Skeletal muscle tissue (tissue), 4 donors: ENCODE data around the gene HS6ST1. TPM values are rescaled to one million over a fixed set of nuclear protein-coding genes. Genes with fewer than 3 reads are reported as not detected.

Source experiments
- H3K27ac ChIP-seq: one replicate; pipeline ENCODE4 v1.7.0; 2013; ENCODE audit warnings: mild to moderate bottlenecking, low read depth, low read length, inconsistent platforms
- H3K27me3 ChIP-seq, 3 donors: one replicate each; pipeline ENCODE4 v1.7.0; 2013; ENCODE audit warnings: low read length in 3 of 3; ENCODE audit not compliant: control insufficient read depth in 3 of 3, insufficient read depth in 3 of 3
- H3K36me3 ChIP-seq, 3 donors: one replicate each; pipeline ENCODE4 v1.7.0; 2013; ENCODE audit warnings: low read length in 3 of 3; ENCODE audit not compliant: control insufficient read depth in 3 of 3, insufficient read depth in 3 of 3
- H3K4me1 ChIP-seq, 3 donors: one replicate each; pipeline ENCODE4 v1.7.0; 2013; ENCODE audit warnings: low read length in 3 of 3, mild to moderate bottlenecking in 3 of 3; ENCODE audit not compliant: control insufficient read depth in 3 of 3, insufficient read depth in 3 of 3
- H3K4me3 ChIP-seq, 3 donors: one replicate each; pipeline ENCODE4 v1.7.0; 2013; ENCODE audit warnings: low read length in 3 of 3
- H3K9ac ChIP-seq, 3 donors: one replicate each; pipeline ENCODE4 v1.7.0; 2013; ENCODE audit warnings: low read length in 3 of 3, mild to moderate bottlenecking in 3 of 3, moderate library complexity in 2 of 3, low read depth in 1 of 3
- H3K9me3 ChIP-seq, 3 donors: one replicate each; pipeline ENCODE4 v1.7.0; 2013; ENCODE audit warnings: low read length in 3 of 3; ENCODE audit not compliant: control insufficient read depth in 3 of 3
- total RNA-seq: library from RNA; depleted of rRNA; stranded (reverse); fragments of >200 nt; gene quantifications from one replicate; pipeline ENCODE4 v1.2.3, GENCODE V29; 2014
- donor health status: Osteomylitis.

Gene HS6ST1
- total RNA-seq, 1 donor from 2014 or later, result 12.5 TPM

GRCh38 chr2:128284841-128285240, 33.8 kb downstream of the HS6ST1 start:
- Histone ChIP-seq H3K27ac (no peak overlapping the region), H3K4me1 (peaks cover 47 to 51% (median 49%) of the 10 kb centered on the region in 3 donors), H3K9ac (peak overlapping the region in 1 of 3 donors; percentile 8), H3K27me3 (no peaks in the 10 kb centered on the region), H3K36me3 (peaks cover 2 to 5% (median 4%) of the 10 kb centered on the region in 3 donors), H3K4me3 (no peak overlapping the region), H3K9me3 (no peaks in the 10 kb centered on the region)

DNA sequence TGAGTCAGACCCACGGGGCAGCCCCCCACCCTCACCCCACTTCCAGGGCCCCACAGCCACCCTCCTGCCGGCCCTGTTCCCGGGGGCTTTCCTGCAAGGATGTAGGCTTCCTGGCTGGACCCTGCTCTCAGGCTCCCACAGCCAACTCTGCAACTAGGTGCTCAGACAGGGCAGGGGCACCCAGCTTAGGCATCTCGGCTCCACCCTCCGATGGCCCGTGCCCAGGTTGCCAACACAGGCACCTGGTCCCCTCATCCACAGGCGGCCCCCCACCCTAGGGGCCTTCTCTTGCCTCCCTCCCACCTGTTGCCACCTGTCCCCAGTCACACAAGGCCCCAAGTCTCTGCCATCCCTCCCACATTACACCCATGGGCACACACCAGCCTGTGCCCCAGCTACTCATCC, 34.6 kb downstream of the HS6ST1 start:
- H3K27ac ChIP-seq, result no peak overlapping the region
- no peaks in the 10 kb centered on the region for H3K9me3 ChIP-seq
- no peak overlapping the region for H3K4me3 ChIP-seq
- H3K36me3 ChIP-seq, result peaks cover 2 to 5% (median 4%) of the 10 kb centered on the region in 3 donors
- no peaks in the 10 kb centered on the region for H3K27me3 ChIP-seq
- H3K4me1 ChIP-seq, result peaks cover 47 to 49% (median 47%) of the 10 kb centered on the region in 3 donors
- no peak overlapping the region for H3K9ac ChIP-seq

- no peaks in the 10 kb centered on the region for H3K9me3 ChIP-seq
- no peak overlapping the region for H3K4me3 ChIP-seq
- peaks cover 47 to 49% (median 47%) of the 10 kb centered on the region in 3 donors for H3K4me1 ChIP-seq
- no peaks in the 10 kb centered on the region for H3K27me3 ChIP-seq
- peaks cover 0 to 4% (median 2%) of the 10 kb centered on the region in 3 donors for H3K36me3 ChIP-seq
- no peak overlapping the region for H3K9ac ChIP-seq
- H3K27ac ChIP-seq, result no peak overlapping the region
These were observed 35.5 kb downstream of the HS6ST1 start for GRCh38 chr2:128282976-128283810.

DNA sequence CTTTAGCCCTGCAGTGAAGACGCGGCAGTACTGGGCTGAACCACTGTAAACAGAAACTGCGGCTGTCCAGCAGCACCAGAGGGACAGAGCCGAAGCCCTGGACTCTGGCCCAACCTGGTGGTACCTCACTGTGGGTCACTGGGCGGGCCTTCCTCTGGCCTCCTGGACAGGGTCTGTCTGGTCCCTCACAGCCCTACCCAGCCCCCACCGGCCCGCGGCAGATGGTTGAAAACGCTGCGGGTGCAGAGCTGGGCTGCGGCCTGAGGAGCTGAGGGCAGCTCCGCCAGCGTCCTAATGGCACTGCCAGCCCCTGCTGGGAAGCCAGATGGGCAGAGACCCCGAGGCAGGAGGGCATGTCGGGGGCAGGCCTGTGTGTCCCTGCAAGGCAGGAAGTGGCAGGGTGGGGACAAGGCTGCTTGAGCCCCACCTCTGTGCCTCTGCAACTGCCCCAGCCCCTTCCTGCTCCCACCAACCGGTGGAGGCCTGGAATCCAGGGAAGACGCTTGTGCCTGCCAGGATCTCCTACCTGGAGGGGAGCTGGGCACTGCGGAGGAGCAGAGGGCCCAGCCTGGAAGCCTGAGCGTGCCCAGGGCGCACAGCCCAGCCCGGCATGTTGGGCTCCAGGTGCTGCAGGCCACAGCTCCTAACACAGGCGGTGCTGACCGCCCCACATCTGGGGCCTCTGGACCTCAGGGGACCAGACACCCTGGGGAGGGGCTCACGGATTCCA, 36.3 kb downstream of the HS6ST1 start:
- H3K27me3 ChIP-seq, result no peaks in the 10 kb centered on the region
- peaks cover 0 to 2% (median 0%) of the 10 kb centered on the region in 3 donors for H3K36me3 ChIP-seq
- no peaks in the 10 kb centered on the region for H3K9me3 ChIP-seq
- H3K27ac ChIP-seq, result no peak overlapping the region
- H3K9ac ChIP-seq, result peak overlapping the region in 2 of 3 donors; percentile 20 to 45
- H3K4me1 ChIP-seq, result peaks cover 45 to 48% (median 47%) of the 10 kb centered on the region in 3 donors
- no peak overlapping the region for H3K4me3 ChIP-seq

DNA sequence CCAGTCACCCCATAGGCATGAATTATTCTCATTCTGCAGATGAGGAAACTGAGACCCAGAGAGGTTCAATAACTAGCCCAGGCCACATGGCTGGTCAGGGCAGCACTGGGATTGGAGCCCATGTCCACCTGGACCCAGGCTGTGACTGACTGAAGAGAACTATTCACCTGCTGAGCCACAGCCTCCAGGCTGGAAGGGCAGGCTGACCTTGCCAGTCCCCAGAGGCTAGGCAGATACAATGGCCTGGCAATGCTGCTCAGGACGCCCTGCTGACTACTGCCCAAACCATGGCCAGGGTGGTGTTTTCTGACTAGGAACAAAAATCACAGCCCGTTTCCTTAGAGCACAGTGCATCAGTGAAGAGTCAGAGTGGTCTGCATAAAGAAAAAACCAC, 36.8 kb downstream of the HS6ST1 start:
- H3K9me3 ChIP-seq, result no peaks in the 10 kb centered on the region
- peak overlapping the region in 1 of 3 donors; percentile 45 for H3K9ac ChIP-seq
- no peaks in the 10 kb centered on the region for H3K27me3 ChIP-seq
- peaks cover 40 to 43% (median 42%) of the 10 kb centered on the region in 3 donors for H3K4me1 ChIP-seq
- peaks cover 0 to 6% (median 0%) of the 10 kb centered on the region in 3 donors for H3K36me3 ChIP-seq
- no peak overlapping the region for H3K27ac ChIP-seq
- H3K4me3 ChIP-seq, result peak overlapping the region in 1 of 3 donors; percentile 41

- H3K4me1 ChIP-seq, result peaks cover 32 to 37% (median 36%) of the 10 kb centered on the region in 3 donors
- peak overlapping the region; percentile 36 for H3K27ac ChIP-seq
These were observed 37.8 kb downstream of the HS6ST1 start for GRCh38 chr2:128280901-128281321.

DNA sequence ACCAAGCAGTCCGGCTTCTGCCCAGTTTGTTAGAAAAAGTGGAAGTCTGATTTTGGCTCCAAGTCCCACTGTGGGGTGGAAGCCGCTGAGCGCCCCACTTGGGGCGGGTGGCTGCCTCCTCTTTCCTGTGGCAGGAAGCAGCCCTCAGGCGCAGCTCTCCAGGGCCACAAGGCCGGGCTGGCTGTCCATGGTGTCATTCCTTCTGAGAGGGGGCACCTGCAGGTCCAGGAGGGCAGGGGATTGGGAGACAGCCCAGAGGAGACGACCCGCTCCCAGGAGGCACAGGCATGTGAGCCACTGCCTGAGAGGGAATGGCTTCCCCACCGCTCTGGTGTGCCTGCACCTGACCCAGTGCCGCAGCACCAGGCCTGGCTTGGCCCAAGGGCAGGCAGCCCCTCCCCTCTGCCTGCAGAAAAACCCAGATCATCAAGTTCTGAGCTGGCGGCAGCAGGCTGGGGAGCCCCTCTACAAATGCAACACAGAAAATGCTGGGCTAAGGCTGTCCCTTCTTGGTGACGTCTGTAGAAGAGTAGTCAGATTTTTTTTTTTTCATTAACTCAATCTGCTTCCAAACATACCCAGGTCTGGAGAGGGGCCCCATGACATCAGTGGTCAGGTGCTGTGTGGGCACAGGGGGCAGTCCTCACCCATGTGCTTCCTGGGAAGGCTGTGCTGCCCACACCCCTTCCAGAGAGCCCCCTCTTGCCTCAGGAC, 38.4 kb downstream of the HS6ST1 start:
- Histone ChIP-seq H3K4me3 (no peak overlapping the region), H3K27me3 (no peaks in the 10 kb centered on the region), H3K27ac (peak overlapping the region; percentile 36), H3K4me1 (peaks cover 27 to 32% (median 31%) of the 10 kb centered on the region in 3 donors), H3K9me3 (no peaks in the 10 kb centered on the region), H3K36me3 (peaks cover 5 to 8% (median 5%) of the 10 kb centered on the region in 3 donors), H3K9ac (peak overlapping the region in 1 of 3 donors; percentile 16)

More at GRCh38 chr2:128280901-128281321, 37.8 kb downstream of the HS6ST1 start:
- Histone ChIP-seq H3K36me3 (peaks cover 0 to 4% (median 0%) of the 10 kb centered on the region in 3 donors), H3K9me3 (no peaks in the 10 kb centered on the region), H3K4me3 (no peak overlapping the region), H3K9ac (peak overlapping the region in 1 of 3 donors; percentile 40), H3K27me3 (no peaks in the 10 kb centered on the region)

- peaks cover 27 to 32% (median 31%) of the 10 kb centered on the region in 3 donors for H3K4me1 ChIP-seq
- H3K27me3 ChIP-seq, result no peaks in the 10 kb centered on the region
- no peaks in the 10 kb centered on the region for H3K9me3 ChIP-seq
- H3K27ac ChIP-seq, result no peak overlapping the region
- H3K9ac ChIP-seq, result no peak overlapping the region
- peaks cover 5 to 9% (median 8%) of the 10 kb centered on the region in 3 donors for H3K36me3 ChIP-seq
- no peak overlapping the region for H3K4me3 ChIP-seq
These were observed 38.9 kb downstream of the HS6ST1 start for GRCh38 chr2:128279786-128280157.

GRCh38 chr2:128279009-128279408, 39.7 kb downstream of the HS6ST1 start:
- no peak overlapping the region for H3K27ac ChIP-seq
- H3K9me3 ChIP-seq, result no peaks in the 10 kb centered on the region
- H3K9ac ChIP-seq, result no peak overlapping the region
- H3K4me1 ChIP-seq, result peaks cover 27 to 32% (median 31%) of the 10 kb centered on the region in 3 donors
- H3K27me3 ChIP-seq, result no peaks in the 10 kb centered on the region
- peaks cover 5 to 9% (median 8%) of the 10 kb centered on the region in 3 donors for H3K36me3 ChIP-seq
- H3K4me3 ChIP-seq, result no peak overlapping the region
